ENCODE data around the gene ARL4D. TPM values are rescaled to one million over a fixed set of nuclear protein-coding genes. Genes with fewer than 3 reads are reported as not detected.

Gene ARL4D
- total RNA-seq, 2 experiments from 2014 or later: 2.2 to 3.4 TPM

- intact Hi-C loops (cut with micrococcal nuclease): no loop called here
- Mint-ChIP-seq H3K27me3 (no peaks in the 10 kb centered on the region), H3K27ac (no peak overlapping the region), H3K4me1 (ENCODE audit: low read depth) (peaks cover 9% of the 10 kb centered on the region), H3K4me3 (no peak overlapping the region), H3K9me3 (peaks cover 21% of the 10 kb centered on the region), H3K36me3 (ENCODE audit: low read depth) (peaks cover 17% of the 10 kb centered on the region)
- TF ChIP-seq, protein P1, sequence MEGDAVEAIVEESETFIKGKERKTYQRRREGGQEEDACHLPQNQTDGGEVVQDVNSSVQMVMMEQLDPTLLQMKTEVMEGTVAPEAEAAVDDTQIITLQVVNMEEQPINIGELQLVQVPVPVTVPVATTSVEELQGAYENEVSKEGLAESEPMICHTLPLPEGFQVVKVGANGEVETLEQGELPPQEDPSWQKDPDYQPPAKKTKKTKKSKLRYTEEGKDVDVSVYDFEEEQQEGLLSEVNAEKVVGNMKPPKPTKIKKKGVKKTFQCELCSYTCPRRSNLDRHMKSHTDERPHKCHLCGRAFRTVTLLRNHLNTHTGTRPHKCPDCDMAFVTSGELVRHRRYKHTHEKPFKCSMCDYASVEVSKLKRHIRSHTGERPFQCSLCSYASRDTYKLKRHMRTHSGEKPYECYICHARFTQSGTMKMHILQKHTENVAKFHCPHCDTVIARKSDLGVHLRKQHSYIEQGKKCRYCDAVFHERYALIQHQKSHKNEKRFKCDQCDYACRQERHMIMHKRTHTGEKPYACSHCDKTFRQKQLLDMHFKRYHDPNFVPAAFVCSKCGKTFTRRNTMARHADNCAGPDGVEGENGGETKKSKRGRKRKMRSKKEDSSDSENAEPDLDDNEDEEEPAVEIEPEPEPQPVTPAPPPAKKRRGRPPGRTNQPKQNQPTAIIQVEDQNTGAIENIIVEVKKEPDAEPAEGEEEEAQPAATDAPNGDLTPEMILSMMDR (IDR thresholded peaks at IDR 0.05): no peak
- ChIA-PET POLR2A (interaction anchor here (2.0 to 6.9 kb wide), 3 partner anchors 8 to 16 kb away, joined by 8 to 55 read pairs (median 30); no protein-coding TSS in a partner anchor), CTCF (interaction anchor here (0.8 to 2.5 kb wide), 5 partner anchors 13 to 131 kb away, joined by 3 to 9 read pairs (median 5); partner anchors contain the start of gene DHX8)
- ATAC-seq (no peak), DNase-seq (no peak)
These were observed 46.0 kb upstream of the ARL4D start for GRCh38 chr17:43352579-43353331.

GRCh38 chr17:43353393-43353792 is 45.4 kb upstream of the ARL4D start:
- Mint-ChIP-seq H3K27me3 (no peaks in the 10 kb centered on the region), H3K36me3 (ENCODE audit: low read depth) (peaks cover 10% of the 10 kb centered on the region), H3K4me3 (no peak overlapping the region), H3K4me1 (ENCODE audit: low read depth) (peaks cover 16% of the 10 kb centered on the region), H3K9me3 (peaks cover 15% of the 10 kb centered on the region), H3K27ac (no peak overlapping the region)
- TF ChIP-seq, protein P1 (IDR thresholded peaks at IDR 0.05): no peak
- intact Hi-C loops (cut with micrococcal nuclease): no loop called here
- ATAC-seq: no peak
- DNase-seq: no peak
- CTCF ChIA-PET: interaction anchor here (1.2 to 2.5 kb wide), 3 partner anchors 14 to 131 kb away, joined by 5 to 9 read pairs (median 6); partner anchors contain the start of gene DHX8
- POLR2A ChIA-PET: interaction anchor here (2.0 to 6.9 kb wide), 3 partner anchors 7 to 15 kb away, joined by 8 to 55 read pairs (median 30); no protein-coding TSS in a partner anchor

DNA sequence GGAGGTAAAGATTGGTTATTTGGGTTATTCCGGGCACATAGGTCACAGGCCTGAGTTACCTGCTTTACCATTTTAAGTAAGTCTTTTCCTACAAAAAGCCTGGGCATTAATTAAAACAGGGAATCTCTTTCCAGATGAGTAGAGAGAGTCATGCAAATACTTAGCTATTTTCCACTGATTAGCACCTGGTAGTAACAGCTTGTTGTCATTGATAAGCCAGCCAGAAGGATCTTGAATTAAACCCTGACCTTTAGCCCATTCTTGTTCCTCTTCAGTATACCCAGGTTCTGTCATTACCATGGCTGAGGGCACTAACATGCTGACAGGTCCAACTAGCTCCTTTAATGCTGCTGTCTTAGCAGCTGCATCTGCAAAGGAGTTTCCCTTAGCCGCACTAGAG is 44.4 kb upstream of the ARL4D start:
- peaks cover 6% of the 10 kb centered on the region for H3K36me3 Mint-ChIP-seq (ENCODE audit: low read depth)
- ChIA-PET CTCF (interaction anchor here (0.8 to 2.5 kb wide), 3 partner anchors 15 to 42 kb away, joined by 3 to 9 read pairs (median 6); no protein-coding TSS in a partner anchor), POLR2A (interaction anchor here (0.7 to 4.5 kb wide), 3 partner anchors 12 to 39 kb away, joined by 3 to 30 read pairs (median 8); no protein-coding TSS in a partner anchor)
- ATAC-seq (no peak), DNase-seq (no peak)
- intact Hi-C loops (cut with micrococcal nuclease): no loop called here
- H3K4me1 Mint-ChIP-seq (ENCODE audit: low read depth): peaks cover 26% of the 10 kb centered on the region
- H3K27me3 Mint-ChIP-seq: no peaks in the 10 kb centered on the region
- TF ChIP-seq, protein P1 (IDR thresholded peaks at IDR 0.05): no peak
- H3K27ac Mint-ChIP-seq: no peak overlapping the region
- H3K4me3 Mint-ChIP-seq: no peak overlapping the region
- H3K9me3 Mint-ChIP-seq: peaks cover 10% of the 10 kb centered on the region

DNA sequence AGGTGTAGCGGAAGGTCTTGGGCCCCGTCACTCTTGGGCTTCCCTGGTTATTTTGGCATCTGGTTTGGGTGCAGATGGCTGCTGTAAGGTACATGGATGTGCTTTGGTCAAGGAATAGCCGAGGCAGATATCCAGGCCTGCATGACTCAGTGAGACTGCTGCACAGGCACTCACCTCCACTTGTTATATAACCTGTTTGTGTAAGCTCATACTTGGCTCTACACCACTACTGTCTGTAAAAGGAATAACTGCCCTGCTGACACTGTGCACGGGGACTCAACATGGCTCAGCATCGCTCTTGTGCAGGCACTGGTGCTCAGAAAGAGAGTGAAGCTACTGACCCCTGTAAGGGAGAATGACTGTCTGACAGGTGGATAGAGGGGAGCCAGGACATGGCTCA is 42.3 kb upstream of the ARL4D start:
- DNase-seq: no peak
- no peak overlapping the region for H3K27ac Mint-ChIP-seq

More for the DNA sequence above, 42.3 kb upstream of the ARL4D start:
- Mint-ChIP-seq H3K27me3 (peaks cover 4% of the 10 kb centered on the region), H3K36me3 (ENCODE audit: low read depth) (peaks cover 4% of the 10 kb centered on the region), H3K4me1 (ENCODE audit: low read depth) (peaks cover 37% of the 10 kb centered on the region), H3K9me3 (no peaks in the 10 kb centered on the region), H3K4me3 (no peak overlapping the region)
- intact Hi-C loops (cut with micrococcal nuclease): no loop called here
- TF ChIP-seq, protein P1 (IDR thresholded peaks at IDR 0.05): no peak
- ATAC-seq: no peak
- CTCF ChIA-PET: interaction anchor here (1.1 to 2.5 kb wide), 6 partner anchors 15 to 127 kb away, joined by 3 to 15 read pairs (median 4); partner anchors contain the start of gene DHX8
- POLR2A ChIA-PET: interaction anchor here (0.8 to 8.3 kb wide), 5 partner anchors 12 to 41 kb away, joined by 4 to 155 read pairs (median 8); no protein-coding TSS in a partner anchor

Measured in activated CD8-positive, alpha-beta T cell treated with anti-CD3 and anti-CD28 coated beads for 36 hours (primary cell).